Fibroblast of villous mesenchyme (primary cell): ENCODE data around the gene BRAF. TPM values are rescaled to one million over a fixed set of nuclear protein-coding genes. Genes with fewer than 3 reads are reported as not detected.

Experiments used
- DNase-seq: peaks from one replicate; pipeline ENCODE4 v3.0.0-alpha.2; 2010; ENCODE audit warnings: low read depth
- H3K4me3 ChIP-seq: 2 replicates; pipeline ENCODE4 v1.5.1; 2011; ENCODE audit warnings: low read depth, mild to moderate bottlenecking, low read length
- CTCF ChIP-seq: IDR thresholded peaks from 2 replicates; pipeline ENCODE4 v1.5.1; 2012; ENCODE audit warnings: low read depth, mild to moderate bottlenecking, low read length; ENCODE audit not compliant: insufficient read depth
- total RNA-seq: library from RNA; depleted of rRNA; stranded (reverse); fragments of >200 nt; gene quantifications from 2 replicates; pipeline ENCODE4 v1.2.3, GENCODE V29; 2012

Gene BRAF
- total RNA-seq, 1 donor: 30.7 TPM

DNA sequence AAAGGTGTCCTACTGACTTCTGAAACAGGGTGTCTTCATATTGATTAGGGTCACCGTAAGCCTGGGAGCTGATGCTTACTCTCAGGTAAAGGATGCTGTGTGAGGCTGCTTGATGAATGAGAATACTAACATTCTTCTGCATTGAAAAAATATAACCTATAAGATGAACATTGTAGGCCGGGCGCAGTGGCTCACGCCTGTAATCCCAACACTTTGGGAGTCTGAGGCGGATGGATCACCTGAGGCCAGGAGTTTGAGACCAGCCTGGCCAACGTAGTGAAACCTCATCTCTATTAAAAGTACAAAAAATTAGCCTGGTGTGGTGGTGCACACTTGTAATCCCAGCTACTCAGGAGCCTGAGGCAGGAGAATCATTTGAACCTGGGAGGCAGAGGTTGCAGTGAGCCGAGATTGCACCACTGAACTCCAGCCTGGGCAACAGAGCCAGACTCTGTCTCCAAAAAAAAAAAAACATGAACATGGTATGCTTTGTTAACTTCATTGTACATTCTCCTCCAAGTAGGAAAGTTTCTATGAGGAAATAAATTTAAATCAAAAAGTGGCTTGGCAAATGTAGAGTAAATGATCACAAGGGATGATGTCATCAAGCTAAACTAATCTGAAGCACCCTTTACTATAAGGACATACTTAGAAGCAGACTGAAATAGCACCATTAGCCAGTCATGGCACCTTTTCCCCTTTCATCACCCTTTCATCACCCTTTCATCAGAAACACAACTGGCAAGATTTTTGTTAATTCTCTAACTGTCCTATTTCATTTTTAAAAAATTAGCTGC lies 1.5 kb upstream of the BRAF start:
- H3K4me3 ChIP-seq: no peak overlapping the region
- DNase-seq: no peak
- TF ChIP-seq CTCF: no peak

- TF ChIP-seq CTCF: peak; percentile 49
- DNase-seq: peak; percentile 68
- H3K4me3 ChIP-seq: peak overlapping the region; percentile 89
These were observed 509 bp downstream of the BRAF start for GRCh38 chr7:140924019-140924820.

DNA sequence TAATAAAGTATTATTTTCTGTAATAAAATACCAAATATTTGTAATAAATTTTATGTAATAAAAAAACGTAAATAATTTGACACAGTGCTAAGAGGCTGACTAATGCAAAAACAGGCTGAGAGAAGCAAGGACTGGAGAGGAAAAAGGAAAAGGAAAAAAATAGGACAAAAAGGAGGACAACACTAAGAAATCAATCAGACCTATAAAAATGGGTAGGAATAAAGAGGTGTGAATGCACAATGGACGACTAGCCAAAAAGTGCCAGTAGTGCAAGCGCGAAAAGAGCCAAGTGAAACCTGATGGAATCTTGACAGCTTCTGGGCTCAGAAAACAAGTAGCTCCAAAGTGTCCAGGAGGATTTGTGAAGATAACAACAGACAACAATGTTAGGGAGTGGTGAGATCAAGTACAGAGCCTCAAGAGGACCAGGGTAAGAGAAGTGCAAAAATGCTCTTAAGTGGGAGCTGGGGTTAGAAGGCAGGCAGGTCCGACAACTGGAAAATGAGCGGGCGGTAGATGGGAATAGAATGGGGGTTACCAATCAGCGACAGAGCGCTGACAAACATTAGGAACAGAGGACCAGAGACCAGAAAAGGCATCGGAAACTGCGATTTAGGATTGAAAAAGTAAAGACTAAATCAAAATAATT lies 1.2 kb downstream of the BRAF start:
- DNase-seq: peak; percentile 14
- no peak for TF ChIP-seq CTCF
- peak overlapping the region; percentile 89 for H3K4me3 ChIP-seq

DNA sequence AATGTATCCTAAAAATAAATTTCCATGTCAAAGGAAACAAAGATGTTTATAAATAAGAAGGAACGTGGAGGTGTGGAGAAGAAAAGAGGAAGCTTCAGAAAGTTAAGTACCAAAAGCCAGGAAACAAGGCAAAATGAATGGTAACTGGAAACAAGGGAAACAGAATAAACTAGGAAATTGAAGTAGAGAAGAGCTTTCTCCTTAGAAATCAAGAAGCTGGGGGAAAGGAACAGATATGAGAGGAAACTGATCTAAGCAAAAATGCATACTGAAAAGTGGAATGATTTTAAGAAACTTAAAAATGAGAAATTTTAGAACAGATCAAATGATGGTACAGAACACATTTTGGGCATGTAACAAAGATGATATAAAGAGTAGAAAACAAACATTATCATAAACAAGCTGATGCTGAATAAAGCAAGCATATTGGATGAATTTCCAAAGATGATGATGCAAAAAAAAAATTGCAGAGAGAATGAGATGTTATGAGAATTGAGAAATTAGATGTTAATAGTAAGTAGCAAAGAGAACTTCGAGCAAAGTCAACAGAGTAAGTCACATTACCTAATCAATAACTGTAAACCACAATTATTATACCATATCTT lies 1.9 kb downstream of the BRAF start:
- DNase-seq: no peak
- peak overlapping the region; percentile 89 for H3K4me3 ChIP-seq
- TF ChIP-seq CTCF: no peak

DNA sequence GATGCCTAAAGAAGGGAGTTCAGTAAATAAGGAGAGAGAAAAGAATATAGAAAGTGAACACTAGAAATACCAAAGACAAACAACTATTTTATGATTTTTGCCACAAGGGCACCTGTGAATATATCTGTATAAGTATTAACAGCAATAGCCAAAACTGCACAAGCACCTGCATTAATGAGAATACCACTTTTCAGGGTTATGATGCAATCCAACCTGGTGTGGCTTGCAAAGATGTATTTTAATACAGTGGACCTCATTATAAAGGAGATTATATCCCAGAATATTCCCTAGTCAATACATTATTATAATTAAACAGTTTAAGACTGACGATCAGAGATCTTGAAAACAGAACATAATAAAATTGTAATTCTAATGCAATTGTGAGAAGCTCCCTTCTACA lies 4.0 kb downstream of the BRAF start:
- no peak for TF ChIP-seq CTCF
- no peak for DNase-seq
- H3K4me3 ChIP-seq: no peak overlapping the region

DNA sequence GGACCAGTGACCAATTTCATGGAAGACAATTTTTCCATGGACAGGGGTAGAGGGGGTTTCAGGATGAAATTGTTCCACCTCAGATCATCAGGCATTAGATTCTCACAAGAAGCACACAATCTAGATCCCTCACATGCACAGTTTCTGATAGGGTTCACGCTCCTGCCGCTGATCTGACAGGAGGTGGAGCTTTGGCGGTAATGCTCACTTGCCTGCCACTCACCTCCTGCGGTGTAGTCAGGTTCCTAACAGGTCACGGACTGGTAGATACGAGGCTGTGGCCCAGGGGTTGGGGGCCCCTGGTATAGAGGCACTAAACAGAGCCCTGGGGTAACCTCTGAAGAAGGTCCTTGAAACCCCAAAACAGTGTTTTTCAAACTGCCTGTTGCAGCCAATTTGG lies 6.5 kb downstream of the BRAF start:
- no peak for TF ChIP-seq CTCF
- H3K4me3 ChIP-seq: no peak overlapping the region
- no peak for DNase-seq
